Measurements from ENCODE around the gene C2orf74.

- no peak for TF ChIP-seq CTCF (IDR thresholded peaks at IDR 0.05)
- TF ChIP-seq POLR2A (IDR thresholded peaks at IDR 0.05) = no peak
These were observed 10.6 kb upstream of the C2orf74 start for GRCh38 chr2:61151436-61151835.

Data from testis (tissue), 2 donors.